ENCODE results near the gene TXNRD2. TPM values are rescaled to one million over a fixed set of nuclear protein-coding genes. Genes with fewer than 3 reads are reported as not detected.
"Not testable (repeated sequence)": the region's sequence is repeated elsewhere in the genome, so short reads cannot be mapped to it uniquely, and the experiment has no call there.

The TXNRD2 gene
- total RNA-seq, 1 donor from 2014 or later, result 12.2 TPM

DNA sequence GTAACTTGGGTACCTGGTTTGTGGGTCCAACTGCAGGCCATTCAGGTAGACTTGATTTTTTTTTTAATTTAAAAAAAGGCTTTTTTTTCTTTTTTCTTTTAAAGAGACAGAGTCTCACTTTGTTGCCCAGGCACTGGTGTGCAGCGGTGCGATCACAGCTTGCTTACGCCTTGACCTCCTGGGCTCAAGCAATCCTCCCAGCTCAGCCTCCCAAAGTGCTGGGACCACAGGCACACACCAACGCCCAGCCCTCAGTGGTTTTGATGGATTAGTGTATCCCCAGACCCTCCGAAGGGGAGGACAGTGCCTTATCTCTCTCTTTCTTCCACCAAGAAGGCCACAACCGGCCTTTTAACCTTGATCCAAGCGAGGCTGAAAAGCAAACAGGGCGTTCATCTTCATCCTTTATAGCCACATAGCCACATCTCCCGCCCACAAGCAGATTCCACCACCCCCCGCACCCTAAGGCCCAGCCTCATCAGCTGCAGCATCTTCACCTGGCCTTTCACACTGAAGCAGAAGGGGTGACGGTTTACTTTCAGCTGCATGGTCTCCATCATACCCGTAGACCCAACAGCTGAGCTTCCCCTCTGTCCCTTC, 17.6 kb downstream of the TXNRD2 start:
- no peak for DNase-seq

DNA sequence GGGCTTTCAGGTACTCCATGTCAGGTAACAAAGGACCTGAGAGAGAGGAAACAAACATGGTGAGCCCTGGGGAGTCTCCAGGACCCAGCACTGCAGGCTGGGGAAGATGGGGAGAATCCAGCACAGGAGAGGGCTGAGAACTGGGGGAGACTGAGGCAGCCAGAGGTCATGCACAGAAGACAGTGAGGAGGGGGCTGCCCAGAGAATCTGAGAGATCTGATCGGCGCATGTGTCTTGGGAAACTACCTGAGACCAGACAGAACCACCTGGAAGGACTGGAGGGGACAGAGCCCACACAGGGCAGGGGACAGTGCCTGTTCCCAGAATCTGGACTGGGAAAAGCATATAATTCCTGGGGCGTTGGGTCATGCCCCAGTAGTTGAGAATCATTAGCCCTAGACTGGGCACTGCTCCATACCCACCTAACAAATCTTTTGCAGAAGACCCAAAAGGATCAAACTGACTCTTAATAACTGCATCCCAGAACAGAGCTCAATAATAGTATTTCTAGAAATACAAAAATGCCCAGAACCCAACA, 20.0 kb downstream of the TXNRD2 start:
- DNase-seq, result no peak

DNA sequence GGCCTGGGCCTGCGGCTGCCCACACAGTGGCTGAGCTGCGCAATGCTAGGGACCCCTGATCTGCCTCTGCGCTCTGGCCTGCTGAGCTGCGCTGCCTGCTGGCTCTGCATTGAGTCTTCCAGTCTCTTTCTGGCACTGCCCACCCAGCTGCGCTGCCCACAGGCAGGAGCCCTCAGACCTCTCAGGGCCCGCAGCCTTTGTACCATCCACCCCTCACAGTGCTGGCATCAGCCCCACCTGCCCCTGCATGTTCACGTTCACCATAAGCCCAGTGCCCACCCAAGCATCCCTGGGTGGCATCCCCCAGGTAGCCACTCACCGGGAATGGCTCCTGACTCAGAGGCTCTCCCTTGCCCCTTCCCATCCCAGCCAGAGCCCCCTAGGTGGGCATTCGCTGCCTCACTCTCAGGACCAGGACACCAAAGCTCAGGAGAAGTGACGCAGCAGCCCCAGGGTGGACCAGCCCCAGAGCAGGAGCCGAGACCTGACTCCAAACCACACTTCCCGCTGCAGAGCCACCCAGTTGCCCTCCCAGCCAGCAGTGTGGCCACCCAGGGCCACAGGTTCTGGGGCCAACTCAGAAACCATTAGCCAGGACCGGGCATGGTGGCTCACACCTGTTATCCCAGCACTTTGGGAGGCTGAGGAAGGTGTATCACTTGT, 21.8 kb downstream of the TXNRD2 start:
- no peak for DNase-seq

DNA sequence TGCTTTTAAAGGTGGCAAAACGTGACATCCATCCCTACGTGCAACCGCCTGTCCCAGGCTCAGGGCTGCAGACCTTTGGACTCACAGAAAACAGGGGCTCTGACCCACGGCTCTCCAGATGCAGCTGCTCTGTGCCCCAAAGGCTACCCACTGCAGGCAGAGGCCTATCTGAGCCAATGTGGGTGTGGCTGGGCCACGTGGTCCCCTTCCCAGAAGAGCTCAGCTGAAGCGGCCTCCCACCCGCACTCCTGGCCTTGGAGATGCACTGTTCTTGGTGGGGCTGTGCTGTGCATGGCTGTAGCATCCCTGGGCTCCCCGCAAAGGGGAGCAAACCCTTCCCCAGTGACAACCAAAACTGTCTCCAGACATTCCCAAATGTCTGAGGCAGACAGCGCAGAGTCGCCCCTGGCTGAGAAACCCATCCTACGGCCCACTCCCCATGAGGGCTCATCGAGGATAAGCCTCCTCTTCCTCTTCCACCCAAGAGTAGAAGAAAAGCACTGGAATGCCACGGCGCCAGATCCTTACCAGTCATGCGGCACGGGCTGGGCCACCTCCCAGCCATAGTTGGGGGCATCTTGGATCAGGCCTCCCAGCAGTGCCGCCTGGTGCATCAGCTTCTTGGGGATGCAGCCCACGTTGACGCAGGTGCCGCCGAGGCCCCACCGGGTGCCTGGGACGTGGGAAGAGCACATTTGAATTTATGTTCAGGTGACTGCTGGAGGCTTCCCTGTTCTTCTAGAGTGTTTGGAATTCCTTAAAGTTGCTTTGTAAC, 23.1 kb downstream of the TXNRD2 start:
- DNase-seq, result no peak

DNA sequence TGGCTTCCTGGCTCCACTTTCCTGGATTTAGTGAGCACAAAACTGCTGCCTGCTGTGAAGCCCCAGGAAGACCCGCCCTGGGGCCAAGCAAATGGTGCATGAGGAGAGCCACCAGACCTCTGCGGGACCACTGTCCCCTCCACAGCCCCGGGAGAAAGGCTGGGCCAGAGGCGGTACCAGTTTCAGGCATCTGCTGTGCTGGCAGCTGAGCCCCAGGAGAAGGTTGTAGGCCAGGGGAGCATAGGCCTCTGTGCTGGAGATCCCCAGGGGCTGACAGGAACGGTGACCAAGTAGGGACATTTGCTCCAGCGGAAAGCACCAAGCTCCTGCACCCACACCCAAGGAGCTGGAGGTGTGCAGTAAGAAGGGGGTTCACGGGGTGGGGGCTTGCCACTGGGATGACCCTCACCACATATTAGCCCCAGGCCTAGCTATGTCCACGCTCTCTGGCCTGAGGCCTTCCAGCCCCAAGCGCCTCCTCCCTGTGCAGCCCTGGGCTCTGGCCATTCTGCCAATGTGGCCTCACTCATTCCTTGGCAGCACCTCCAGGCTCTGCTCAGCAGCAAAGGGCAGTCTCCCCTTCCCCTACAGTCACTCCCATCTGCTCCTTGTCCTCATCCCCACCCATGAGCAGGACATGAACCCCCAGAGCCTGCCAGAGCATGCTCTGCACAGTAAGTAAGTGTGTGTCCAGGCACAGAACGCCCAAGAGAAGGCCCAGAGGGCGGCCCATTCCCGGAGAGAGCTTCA, 24.1 kb downstream of the TXNRD2 start:
- no peak for DNase-seq

DNA sequence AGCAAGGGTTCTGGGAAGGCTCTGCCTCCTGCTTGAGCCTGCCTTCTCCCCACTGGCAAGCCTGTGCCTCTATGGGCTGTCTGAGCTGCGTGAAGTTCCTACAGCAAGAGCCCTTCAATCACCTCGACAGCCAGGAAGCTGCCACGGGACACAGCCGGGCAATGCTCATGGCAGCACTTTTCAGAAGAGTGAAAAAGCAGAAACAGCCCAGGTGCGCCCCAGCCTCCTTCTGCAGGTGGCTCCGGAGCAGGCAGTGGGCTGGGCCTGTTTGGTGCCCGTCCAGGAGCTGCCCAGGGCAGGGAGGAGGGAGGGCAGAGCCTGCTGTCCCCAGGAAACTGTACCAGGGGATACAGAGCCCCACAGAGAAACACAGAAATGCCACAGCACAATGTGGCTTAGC, 24.7 kb downstream of the TXNRD2 start:
- DNase-seq, result no peak

DNA sequence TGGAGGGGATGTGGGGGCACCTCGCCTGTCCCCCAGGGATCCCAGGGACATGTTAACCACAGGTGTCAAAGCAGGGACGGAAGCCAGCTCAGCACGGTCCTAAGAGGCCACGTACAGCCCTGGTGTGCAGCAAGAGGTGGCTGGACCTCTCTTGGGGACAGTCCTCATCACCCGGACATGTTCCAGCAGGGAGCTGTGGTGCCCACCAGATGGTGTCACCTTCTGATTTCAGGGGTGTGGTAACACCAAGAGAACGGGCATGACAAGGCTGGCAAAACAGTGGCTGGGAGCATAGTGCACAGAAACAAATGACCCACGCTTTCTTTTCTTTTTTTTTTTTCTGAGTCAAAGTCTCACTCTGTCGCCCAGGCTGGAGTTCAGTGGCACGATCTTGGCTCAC, 25.6 kb downstream of the TXNRD2 start:
- no peak for DNase-seq

DNA sequence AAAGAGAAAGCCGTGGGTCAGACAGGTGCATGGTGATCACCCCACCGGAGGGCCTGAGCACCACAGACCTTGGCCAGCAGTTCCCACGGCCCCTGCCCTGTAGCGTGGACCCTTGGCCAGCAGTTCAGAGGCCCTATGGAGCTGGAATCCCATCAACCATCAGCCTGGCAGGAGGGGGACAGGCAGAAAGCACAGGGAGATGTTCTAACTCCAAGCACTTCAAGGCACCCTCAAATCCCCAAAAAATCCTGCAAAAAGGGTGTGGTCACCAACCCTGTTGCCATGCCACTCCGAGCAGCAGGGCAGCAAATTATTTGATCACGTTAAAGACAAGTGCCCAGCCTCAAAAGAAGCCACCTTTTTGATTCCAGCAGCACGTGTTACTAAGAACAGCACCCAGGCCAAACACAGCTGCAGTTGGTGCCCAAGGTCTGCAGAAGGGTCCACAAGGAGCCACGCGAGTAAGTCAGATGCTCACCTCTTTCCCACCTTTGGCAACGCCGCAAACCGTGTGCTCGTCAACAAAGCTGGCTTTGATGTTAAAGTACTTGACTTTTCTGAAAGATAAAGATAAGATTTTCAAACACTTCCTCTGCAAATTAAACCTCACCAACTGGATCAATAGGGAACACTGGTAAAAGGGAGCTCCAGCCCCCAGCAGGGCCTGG, 26.2 kb downstream of the TXNRD2 start:
- no peak for DNase-seq

DNA sequence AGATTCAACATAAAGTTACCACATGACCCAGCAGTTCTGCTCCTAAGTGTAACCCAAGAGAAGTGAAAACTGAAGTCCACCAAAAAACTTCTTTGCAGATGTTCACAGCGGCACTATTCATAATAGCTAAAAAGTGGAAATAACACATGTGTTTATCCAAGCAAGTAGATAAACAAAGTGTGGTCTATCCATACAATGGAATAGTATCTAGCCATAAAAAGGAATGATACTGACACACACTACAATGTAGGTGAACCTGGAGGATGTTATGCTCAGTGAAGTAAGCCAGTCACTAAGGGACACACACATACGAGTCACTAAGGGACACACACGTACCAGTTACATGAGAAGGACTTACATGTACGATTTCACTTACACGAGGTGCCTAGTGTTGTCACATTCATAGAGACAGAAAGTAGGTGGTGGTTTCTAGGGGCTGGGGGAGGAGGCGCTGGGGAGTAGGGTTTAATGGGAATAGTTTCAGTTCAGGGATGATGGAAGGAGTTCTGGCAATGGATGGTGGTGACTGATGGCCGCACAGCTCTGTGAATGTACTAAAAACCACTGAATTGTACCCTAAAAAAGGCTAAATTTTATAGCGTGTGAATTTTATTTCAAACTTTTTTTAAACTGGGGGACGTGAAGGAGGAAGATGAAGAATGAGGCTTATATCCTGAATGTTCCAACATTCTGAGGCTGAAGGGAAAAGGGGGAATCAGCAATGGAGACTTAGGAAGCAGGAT, 27.2 kb downstream of the TXNRD2 start:
- no peak for DNase-seq

DNA sequence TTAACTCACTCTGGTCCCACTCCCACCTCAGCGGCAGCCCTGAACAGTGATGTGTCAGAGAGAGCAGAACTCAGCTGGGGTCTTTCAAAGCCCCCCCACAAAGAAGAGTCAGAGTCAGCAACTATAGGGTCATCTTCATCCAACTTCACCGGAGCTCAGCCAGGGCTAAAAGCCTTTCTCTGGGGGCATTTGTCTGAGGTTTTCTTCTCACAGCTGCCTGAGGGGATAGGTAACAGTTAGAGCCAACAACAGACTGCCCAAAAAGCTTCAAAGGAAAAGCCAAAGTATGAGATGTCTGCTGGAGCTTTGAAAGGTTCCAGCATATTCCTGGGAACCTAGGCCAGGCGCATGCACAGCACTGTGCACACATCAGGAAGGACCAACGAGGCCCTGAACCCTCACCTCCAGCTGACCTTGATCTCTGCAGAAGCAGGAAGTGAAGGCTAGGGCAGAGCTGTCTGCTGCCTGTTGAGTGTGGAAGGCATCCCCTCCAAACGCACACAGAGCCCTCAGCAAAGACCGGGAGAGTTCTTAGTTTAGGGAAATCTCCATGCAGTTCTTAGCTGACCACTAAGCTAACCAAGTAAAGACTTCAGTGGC, 28.2 kb downstream of the TXNRD2 start:
- DNase-seq, result no peak

DNA sequence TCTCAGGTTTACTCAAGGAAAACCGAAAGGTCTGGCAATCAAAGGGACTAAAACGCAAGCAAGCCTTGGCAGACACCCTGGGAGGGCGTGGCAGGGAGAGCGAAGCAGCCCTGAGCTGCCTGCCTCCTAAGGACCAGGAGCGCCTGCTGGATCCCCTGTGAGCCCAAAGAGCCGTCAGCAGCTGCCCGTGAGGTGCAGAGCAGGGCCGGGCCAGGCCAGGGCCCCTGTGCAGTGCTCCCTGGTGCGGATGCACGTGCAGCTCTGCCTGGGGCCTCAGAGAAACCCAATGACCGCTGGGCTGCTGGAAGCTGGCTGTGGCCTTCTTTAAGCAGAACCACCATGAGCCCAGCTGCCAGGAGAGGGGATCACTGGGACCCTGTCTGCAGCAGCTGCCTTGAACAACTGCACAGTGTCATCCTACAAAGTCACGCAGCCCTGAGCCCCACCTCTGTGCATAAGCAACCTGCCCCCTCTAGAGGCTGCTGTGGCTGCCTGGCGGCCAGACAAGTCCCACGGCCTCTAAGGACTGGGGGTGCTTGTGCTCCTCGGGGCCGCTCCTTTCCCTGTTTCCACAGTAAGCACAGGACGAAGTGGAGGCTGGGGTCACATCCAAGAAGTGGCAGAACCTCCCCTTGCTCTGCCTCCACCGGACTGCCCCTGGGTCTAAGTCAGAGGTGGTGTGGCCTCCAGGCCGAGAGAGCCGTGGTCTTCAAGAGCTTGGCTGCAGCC, 29.2 kb downstream of the TXNRD2 start:
- no peak for DNase-seq

DNA sequence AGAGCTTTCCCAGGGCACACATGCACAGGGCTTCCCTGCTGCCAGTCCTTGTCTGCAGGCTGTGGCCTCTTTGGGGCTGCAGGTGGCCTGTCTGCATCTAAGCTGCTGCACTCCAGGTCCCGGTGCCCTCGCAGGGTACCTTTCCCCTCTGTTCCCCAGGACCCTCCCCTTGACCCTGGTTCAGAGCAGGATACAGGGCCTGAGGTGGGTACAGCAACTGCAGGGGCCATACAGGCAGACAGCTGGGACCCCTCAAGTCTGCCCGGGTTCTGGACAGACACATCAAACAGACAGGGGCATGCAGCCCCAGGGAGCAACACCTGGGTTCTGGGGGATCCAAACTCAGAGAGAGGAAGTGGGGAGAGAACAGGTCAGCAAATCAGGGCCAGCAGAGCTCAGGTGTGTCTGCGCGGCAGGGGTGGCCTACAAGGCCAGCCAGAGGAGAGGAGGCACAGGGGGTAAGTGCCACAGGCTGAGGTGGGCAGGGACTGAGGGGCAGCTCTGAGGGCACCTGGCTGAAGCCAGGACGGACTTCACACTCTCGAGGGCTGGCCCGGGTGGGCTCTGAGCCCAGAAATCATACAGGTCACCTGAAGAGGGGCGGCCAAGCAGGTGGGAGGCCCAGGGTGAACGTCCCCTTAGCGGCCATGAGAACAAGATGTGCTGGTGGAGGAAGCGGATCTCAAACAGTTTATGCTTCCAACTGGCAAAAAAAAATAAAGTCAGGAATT, 29.9 kb downstream of the TXNRD2 start:
- DNase-seq, result no peak

DNA sequence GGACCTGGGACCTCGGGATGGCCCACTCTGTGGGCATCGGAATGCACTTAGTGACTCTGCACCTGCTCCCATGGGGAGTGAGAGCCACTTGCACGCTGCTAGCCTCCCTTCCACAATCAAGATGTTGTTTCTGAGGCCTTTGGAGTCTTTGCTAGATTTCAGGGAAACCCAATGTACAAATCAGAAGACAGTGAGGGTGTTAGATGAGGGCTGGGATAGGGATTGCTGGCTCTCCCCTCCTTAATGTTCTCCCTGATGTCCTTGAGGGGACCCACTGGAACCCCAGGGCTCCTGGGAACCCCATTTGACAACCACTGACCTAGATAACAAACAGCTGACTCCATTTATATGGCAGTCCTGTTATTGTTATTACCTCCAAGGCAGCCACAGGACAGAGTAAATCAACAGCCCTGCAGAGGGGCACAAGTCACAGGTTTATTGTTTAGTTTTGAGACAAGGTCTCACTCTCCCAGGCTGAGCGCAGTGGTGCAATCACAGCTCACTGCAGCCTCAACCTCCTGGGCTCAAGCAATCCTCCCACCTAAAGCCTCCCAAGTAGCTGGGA, 31.4 kb downstream of the TXNRD2 start:
- no peak for DNase-seq

DNA sequence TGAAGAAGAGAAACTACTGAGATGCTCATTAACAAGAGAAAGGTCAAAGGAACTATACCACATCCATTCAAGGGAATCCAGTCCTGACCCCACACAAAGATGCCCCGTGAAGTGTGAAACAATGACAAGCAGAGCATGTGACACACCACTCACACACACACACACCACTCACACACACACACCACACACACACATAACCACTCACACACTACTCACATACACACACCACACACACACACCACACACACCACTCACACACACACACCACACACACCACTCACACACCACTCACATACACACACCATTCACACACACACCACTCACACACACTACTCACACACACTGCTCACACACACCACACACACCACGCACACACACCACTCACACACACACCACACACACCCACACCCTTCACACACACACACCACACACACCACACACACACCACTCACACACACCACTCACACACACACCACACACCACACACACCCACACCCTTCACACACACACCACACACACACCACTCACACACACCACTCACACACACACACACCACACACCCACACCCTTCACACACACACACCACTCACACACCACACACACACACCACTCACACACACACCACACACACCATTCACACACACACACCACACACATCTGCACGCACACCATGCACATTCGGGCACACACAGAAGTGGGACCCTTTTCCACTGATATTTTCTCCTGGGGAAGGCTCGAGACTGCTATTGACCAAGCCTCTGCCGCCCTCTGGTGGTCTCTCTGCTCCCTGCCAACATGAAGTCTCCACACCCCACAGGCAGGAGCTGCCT, 32.1 kb downstream of the TXNRD2 start:
- peak; percentile 60 for DNase-seq

DNA sequence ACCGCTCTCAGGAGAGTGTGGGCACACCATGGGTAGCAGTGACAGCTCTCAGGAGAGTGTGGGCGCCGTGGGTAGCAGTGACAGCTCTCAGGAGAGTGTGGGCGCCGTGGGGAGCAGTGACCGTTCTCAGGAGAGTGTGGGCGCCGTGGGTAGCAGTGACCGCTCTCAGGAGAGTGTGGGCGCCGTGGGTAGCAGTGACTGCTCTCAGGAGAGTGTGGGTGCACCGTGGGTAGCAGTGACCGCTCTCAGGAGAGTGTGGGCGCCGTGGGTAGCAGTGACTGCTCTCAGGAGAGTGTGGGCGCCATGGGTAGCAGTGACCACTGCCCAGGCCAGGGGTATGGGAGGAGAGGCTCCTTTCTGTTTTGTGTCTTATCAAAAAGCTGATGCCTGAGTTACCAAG, 33.7 kb downstream of the TXNRD2 start:
- not testable (repeated sequence) for DNase-seq

DNA sequence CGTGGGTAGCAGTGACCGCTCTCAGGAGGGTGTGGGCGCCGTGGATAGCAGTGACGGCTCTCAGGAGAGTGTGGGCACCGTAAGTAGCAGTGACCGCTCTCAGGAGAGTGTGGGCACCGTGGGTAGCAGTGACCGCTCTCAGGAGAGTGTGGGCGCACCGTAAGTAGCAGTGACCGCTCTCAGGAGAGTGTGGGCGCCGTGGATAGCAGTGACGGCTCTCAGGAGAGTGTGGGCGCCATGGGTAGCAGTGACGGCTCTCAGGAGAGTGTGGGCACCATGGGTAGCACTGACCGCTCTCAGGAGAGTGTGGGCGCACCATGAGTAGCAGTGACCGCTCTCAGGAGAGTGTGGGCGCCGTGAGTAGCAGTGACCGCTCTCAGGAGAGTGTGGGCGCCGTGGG, 34.8 kb downstream of the TXNRD2 start:
- not testable (repeated sequence) for DNase-seq

DNA sequence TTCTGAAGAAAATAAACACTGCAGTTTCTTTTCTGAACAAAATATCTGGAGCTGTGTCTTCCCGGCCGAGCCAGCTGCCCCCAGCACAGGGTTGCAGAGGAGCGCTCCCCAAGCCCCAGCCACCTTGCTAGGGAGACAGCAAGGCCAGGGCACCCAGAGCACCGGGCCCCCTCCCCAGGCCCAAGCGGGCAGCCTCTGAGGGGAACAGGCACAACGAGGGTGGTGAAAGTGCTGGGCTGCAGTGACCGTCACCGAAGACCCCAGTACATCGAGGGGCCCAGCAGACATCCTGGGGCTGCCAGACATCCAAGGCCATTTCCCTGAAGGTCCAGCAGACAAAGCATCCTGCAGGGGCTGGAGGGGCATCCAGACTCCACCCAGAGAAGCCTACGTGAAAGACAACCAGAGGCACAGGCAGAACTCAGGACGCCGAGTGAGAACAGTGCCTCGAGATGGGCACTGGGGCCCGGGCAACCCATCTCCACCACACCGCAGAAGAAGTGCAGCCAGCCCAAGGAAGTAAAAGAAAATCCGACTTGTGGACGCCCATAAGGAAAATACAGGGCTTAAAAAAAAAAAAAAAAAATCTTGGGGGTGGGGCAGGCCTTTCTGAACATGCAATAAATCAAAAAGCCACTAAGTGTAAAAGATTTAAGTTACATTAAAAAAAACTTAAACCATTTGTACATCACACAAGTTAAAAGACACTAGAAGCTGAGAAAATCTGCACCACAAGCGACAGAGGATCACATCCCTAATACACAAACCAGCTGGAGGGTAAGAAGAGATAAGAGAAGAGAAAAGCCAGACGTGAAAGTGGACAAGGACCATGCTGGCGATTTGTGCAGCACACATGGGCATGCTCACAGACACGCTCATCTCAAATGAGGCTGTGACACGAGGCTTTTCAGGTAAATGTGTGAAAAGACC, 36.0 kb downstream of the TXNRD2 start:
- no peak for DNase-seq

Measured in skin of body (tissue), 2 donors.